Caco-2 (cell line): ENCODE data around the gene SMIM8. TPM values are rescaled to one million over a fixed set of nuclear protein-coding genes. Genes with fewer than 3 reads are reported as not detected.

Source experiments
- Bru-seq: library from RNA; stranded (reverse); fragments of 400-500 nt; gene quantifications from one replicate; lab custom pipeline; 2021; lab: Mats Ljungman, UMichigan
- BruChase-seq, 2 experiments: library from RNA; stranded (reverse); fragments of 400-500 nt; gene quantifications; one replicate each; lab custom pipeline; 2021; lab: Mats Ljungman, UMichigan
- BruUV-seq: library from RNA; stranded (reverse); fragments of 400-500 nt; replicated peaks from 2 replicates; lab custom pipeline; 2021; lab: Mats Ljungman, UMichigan
- CTCF ChIA-PET: fragments of 300-600 bp; sonication (Branson Sonifier 250); formaldehyde crosslinking; loops from one replicate; lab custom pipeline; 2022; ENCODE audit warnings: antibody characterized with exemption; lab: Charles Lee
- POLR2A ChIA-PET: fragments of 300-600 bp; sonication (Branson Sonifier 250); formaldehyde crosslinking; loops from one replicate; lab custom pipeline; 2022; ENCODE audit warnings: antibody characterized with exemption; lab: Charles Lee
- DNase-seq, 2 experiments: peaks; one replicate each; pipeline versions ENCODE4 v3.0.0 to v3.0.0-alpha.2; 2020 to 2022
- H3K27me3 ChIP-seq: replicated peaks from 2 replicates; pipeline ENCODE4 v1.6.0; 2011; ENCODE audit warnings: low read length; ENCODE audit not compliant: control insufficient read depth, insufficient read depth
- H3K36me3 ChIP-seq: 2 replicates; pipeline ENCODE4 v1.5.1; 2011; ENCODE audit warnings: low read length; ENCODE audit not compliant: control insufficient read depth, insufficient read depth
- H3K4me1 ChIP-seq: fragments of 250-450 bp; sonication (Bioruptor Pico); 2 replicates; pipeline ENCODE4 v1.5.1; 2020; ENCODE audit warnings: mild to moderate bottlenecking
- H3K4me3 ChIP-seq: 2 replicates; pipeline ENCODE4 v1.5.1; 2011; ENCODE audit warnings: low read depth, mild to moderate bottlenecking, control low read depth, low read length
- H3K9me3 ChIP-seq: fragments of 250-450 bp; sonication (Bioruptor Pico); 2 replicates; pipeline ENCODE4 v1.5.1; 2020; ENCODE audit warnings: mild to moderate bottlenecking, moderate library complexity
- H3K27ac Mint-ChIP-seq: one replicate; pipeline ENCODE4 v1.8.0; 2022; ENCODE audit warnings: mixed read lengths; ENCODE audit not compliant: unreplicated experiment
- H3K27me3 Mint-ChIP-seq: one replicate; pipeline ENCODE4 v1.8.0; 2022; ENCODE audit warnings: mixed read lengths; ENCODE audit not compliant: insufficient read depth, unreplicated experiment
- H3K36me3 Mint-ChIP-seq: one replicate; pipeline ENCODE4 v1.8.0; 2022; ENCODE audit warnings: mild to moderate bottlenecking, mixed read lengths; ENCODE audit not compliant: insufficient read depth, unreplicated experiment
- H3K4me1 Mint-ChIP-seq: one replicate; pipeline ENCODE4 v1.8.0; 2022; ENCODE audit warnings: low read depth, mixed read lengths; ENCODE audit not compliant: unreplicated experiment
- H3K4me3 Mint-ChIP-seq: one replicate; pipeline ENCODE4 v1.8.0; 2022; ENCODE audit warnings: mild to moderate bottlenecking, moderate library complexity, mixed read lengths; ENCODE audit not compliant: unreplicated experiment
- H3K9me3 Mint-ChIP-seq: one replicate; pipeline ENCODE4 v1.8.0; 2022; ENCODE audit warnings: mixed read lengths; ENCODE audit not compliant: unreplicated experiment
- intact Hi-C: fragments of 100-400 bp; cut with micrococcal nuclease; formaldehyde crosslinking; loops from one replicate; pipeline ENCODE4 v1.10.0; 2022; ENCODE audit not compliant: unreplicated experiment
- long read RNA-seq: library from polyadenylated mRNA; stranded (forward); transcript quantifications from one replicate; pipeline ENCODE4 v2.0.0, GENCODE V29; 2022
- total RNA-seq: library from RNA; stranded (reverse); gene quantifications from 2 replicates; pipeline ENCODE4 v1.2.3, GENCODE V29; 2022
- TF ChIP-seq, protein P1 (sequence below), 2 experiments: fragments of 200-600 bp in 1 of 2; IDR thresholded peaks; 1 replicate in 1 of 2; 2 replicates in 1 of 2; pipeline versions ENCODE4 v1.5.1 to v1.8.0; 2011 to 2022; ENCODE audit warnings: antibody characterized with exemption in 1 of 2, control low read depth in 1 of 2, inconsistent platforms in 1 of 2, low read depth in 1 of 2, low read length in 1 of 2, mild to moderate bottlenecking in 1 of 2, moderate library complexity in 1 of 2; ENCODE audit not compliant: insufficient read depth in 1 of 2, severe bottlenecking in 1 of 2, unreplicated experiment in 1 of 2

Gene SMIM8, protein sequence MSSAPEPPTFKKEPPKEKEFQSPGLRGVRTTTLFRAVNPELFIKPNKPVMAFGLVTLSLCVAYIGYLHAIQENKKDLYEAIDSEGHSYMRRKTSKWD
- total RNA-seq (8.5 and 8.7 TPM in 2 replicates), Bru-seq, nascent RNA (percentile 80 among the genes with signal in this experiment), BruChase-seq, experiment 1, labeled RNA remaining after a 2-hour chase (percentile 78 among the genes with signal in this experiment), BruChase-seq, experiment 2, labeled RNA remaining after a 6-hour chase (percentile 67 among the genes with signal in this experiment)
- long read RNA-seq, transcript SMIM8-201 (3 exons, 2,405 nt) = major isoform, 17 of 26 reads
- long read RNA-seq, partial matches to known transcripts = 5 of 26 reads
- long read RNA-seq, other reads (novel, unspliced or antisense) = 3 of 26 reads

DNA sequence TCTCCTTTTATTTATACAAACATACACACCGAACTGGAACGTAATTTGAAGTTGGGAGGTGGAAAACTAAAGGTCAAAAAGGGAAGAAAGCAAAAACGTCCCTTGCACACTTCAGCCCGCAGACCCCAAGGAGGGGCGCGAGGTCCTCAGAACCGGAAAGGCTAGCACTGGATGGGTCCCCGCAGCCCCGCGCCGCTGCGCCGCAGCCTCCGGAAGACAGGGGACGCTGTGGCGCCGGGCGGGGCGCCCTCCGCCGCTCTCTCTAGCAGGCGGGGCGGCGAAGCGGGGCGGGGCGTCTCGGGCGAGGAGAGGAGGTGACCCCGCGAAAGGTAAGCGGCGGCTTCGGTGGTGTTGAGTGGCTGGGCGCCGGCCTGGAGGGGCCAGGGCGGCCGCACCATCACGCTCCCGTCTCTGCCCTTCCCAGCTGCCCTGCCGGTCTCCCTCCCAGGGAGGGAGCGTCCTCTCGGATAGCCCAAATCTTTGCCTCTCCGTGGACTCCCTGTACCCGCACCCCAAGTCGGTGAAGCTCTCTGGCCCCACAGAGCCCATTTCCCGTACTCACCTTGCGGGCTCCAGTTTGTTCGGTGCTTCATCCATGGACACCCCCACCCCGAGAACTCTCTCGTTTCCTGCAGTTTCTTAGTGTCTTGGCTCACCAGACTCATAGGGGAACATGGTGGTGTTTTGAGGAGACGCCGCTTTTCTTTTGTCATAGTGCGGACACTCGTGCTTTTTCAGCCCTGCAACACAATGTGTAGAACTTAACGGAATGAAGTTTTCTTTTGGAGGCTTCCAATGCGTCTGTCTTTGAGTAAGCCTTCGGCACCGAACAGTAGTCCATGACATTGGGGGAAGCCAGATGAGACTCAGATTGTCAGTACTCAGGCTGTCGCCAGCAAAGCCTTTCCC, at the start of gene SMIM8:
SMIM8 (plus strand) TSS at position 285 of the 909 bp plus-strand sequence. CDS start 14,444 bp downstream, outside the sequence.
- H3K9me3 ChIP-seq = no peaks in the 10 kb centered on the region
- Mint-ChIP-seq H3K36me3 (no peaks in the 10 kb centered on the region), H3K27ac (peak within 1 kb of the TSS; percentile 92), H3K4me1 (no peaks in the 10 kb centered on the region), H3K9me3 (no peaks in the 10 kb centered on the region), H3K27me3 (no peaks in the 10 kb centered on the region), H3K4me3 (peak within 1 kb of the TSS; percentile 98)
- no peaks in the 10 kb centered on the region for H3K36me3 ChIP-seq
- ChIA-PET POLR2A (no interaction called here), CTCF (interaction anchor here (0.5 kb wide), 1 partner anchor 81 kb away, joined by 4 read pairs; no protein-coding TSS in a partner anchor)
- peak within 1 kb of the TSS; percentile 91 for H3K4me3 ChIP-seq
- TSS peak; percentile 34 for BruUV-seq
- TF ChIP-seq, protein P1, sequence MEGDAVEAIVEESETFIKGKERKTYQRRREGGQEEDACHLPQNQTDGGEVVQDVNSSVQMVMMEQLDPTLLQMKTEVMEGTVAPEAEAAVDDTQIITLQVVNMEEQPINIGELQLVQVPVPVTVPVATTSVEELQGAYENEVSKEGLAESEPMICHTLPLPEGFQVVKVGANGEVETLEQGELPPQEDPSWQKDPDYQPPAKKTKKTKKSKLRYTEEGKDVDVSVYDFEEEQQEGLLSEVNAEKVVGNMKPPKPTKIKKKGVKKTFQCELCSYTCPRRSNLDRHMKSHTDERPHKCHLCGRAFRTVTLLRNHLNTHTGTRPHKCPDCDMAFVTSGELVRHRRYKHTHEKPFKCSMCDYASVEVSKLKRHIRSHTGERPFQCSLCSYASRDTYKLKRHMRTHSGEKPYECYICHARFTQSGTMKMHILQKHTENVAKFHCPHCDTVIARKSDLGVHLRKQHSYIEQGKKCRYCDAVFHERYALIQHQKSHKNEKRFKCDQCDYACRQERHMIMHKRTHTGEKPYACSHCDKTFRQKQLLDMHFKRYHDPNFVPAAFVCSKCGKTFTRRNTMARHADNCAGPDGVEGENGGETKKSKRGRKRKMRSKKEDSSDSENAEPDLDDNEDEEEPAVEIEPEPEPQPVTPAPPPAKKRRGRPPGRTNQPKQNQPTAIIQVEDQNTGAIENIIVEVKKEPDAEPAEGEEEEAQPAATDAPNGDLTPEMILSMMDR (IDR thresholded peaks at IDR 0.05; ENCODE audit: insufficient read depth in 1 of 2, low read depth in 1 of 2, low read length in 1 of 2, severe bottlenecking in 1 of 2, unreplicated experiment in 1 of 2) = peak; percentile 84 to 95
- no peaks in the 10 kb centered on the region for H3K27me3 ChIP-seq
- intact Hi-C loops = loop anchor here (1.0 to 2.0 kb wide), 3 partner anchors 20 to 150 kb away; partner anchors contain the start of gene SLC35A1
- peaks cover 5% of the 10 kb centered on the region; the same call in 1 of the 2 replicates for H3K4me1 ChIP-seq
- DNase-seq = peak; percentile 86 to 92

DNA sequence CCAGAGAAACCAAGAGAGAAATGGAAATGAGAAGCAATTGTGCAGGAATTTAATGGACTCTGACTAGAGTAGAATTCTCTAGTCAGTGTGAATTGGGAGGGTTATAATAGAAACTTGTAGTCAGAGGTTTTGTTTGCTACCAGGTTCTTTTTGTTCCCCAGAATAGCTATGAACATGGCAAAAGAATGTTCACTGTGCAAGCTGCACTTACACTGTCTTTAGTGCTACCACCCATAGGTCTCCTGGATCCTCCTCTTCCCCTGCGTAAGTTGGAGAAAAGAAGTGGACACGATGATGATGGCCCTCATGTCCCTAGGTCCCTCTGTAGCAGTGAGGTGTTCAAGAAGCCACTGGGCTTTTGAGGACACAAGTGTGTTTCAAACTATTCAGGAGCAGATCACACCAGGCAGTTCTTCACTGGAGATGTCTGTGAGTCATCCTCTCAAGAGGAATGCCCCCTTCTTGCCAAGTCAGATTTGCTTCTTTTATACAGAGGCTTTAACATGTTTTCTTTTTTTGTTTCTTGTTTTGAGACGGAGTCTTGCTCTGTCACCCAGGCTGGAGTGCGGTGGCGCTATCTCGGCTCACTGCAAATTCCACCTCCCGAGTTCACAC, 47.6 kb upstream of the SMIM8 start:
- Histone ChIP-seq H3K9me3 (no peaks in the 10 kb centered on the region), H3K36me3 (no peaks in the 10 kb centered on the region), H3K4me1 (no peaks in the 10 kb centered on the region), H3K4me3 (no peak overlapping the region), H3K27me3 (no peaks in the 10 kb centered on the region)
- intact Hi-C loops = loop anchor here (5.0 kb wide), 1 partner anchor 137 kb away; no protein-coding TSS in a partner anchor
- Mint-ChIP-seq H3K36me3 (no peaks in the 10 kb centered on the region), H3K27ac (no peak overlapping the region), H3K4me3 (no peak overlapping the region), H3K9me3 (no peaks in the 10 kb centered on the region), H3K4me1 (no peaks in the 10 kb centered on the region), H3K27me3 (no peaks in the 10 kb centered on the region)
- no TSS peak for BruUV-seq
- ChIA-PET CTCF (no interaction called here), POLR2A (no interaction called here)
- DNase-seq = no peak
- TF ChIP-seq, protein P1 (IDR thresholded peaks at IDR 0.05; ENCODE audit: insufficient read depth in 1 of 2, low read depth in 1 of 2, low read length in 1 of 2, severe bottlenecking in 1 of 2, unreplicated experiment in 1 of 2) = no peak
